HG02763 (cell line): ENCODE measurements around the gene NDOR1.
"Not testable (repeated sequence)": the region's sequence is repeated elsewhere in the genome, so short reads cannot be mapped to it uniquely, and the experiment has no call there.

Experiments
- ATAC-seq: cut with Tn5 transposase; IDR thresholded peaks from one replicate; pipeline ENCODE4 v1.9.1; 2021; ENCODE audit warnings: mild to moderate bottlenecking, moderate library complexity; ENCODE audit not compliant: unreplicated experiment

NDOR1 gene

GRCh38 chr9:137242269-137243203, 37.0 kb downstream of the NDOR1 start:
- no peak for ATAC-seq

- not testable (repeated sequence) for ATAC-seq
Measured at GRCh38 chr9:137243266-137243625, 37.7 kb downstream of the NDOR1 start.

GRCh38 chr9:137243626-137244485, 38.4 kb downstream of the NDOR1 start:
- no peak for ATAC-seq

GRCh38 chr9:137244486-137245449, 39.3 kb downstream of the NDOR1 start:
- ATAC-seq = no peak

- ATAC-seq = no peak
Measured at GRCh38 chr9:137245450-137246421, 40.2 kb downstream of the NDOR1 start.

- ATAC-seq = no peak
Measured at GRCh38 chr9:137247135-137247915, 41.8 kb downstream of the NDOR1 start.

- no peak for ATAC-seq
Measured at GRCh38 chr9:137247916-137248175, 42.3 kb downstream of the NDOR1 start.

- ATAC-seq = no peak
Measured at GRCh38 chr9:137250329-137251193, 45.1 kb downstream of the NDOR1 start.

GRCh38 chr9:137251194-137251461, 45.6 kb downstream of the NDOR1 start, which contains the start of gene STPG3:
Gene STPG3 (plus strand): TSS chr9:137251286. CDS start chr9:137251287, 1 bp downstream.
- ATAC-seq = no peak

- ATAC-seq = no peak
Measured at GRCh38 chr9:137251490-137252268, 46.2 kb downstream of the NDOR1 start.

- ATAC-seq = no peak
Measured at GRCh38 chr9:137252555-137253506, 47.3 kb downstream of the NDOR1 start.

GRCh38 chr9:137253717-137254623, 48.5 kb downstream of the NDOR1 start:
- ATAC-seq = no peak

GRCh38 chr9:137254624-137255447, 49.3 kb downstream of the NDOR1 start, which contains the start of gene NELFB:
Gene NELFB (plus strand): TSS chr9:137255327.
- peak; percentile 76 for ATAC-seq

GRCh38 chr9:137255448-137256114, 50.1 kb downstream of the NDOR1 start:
- no peak for ATAC-seq
